Stimulated activated CD8-positive, alpha-beta memory T cell treated with anti-CD3 and anti-CD28 coated beads, Interleukin-15, amount 100 ng/mL, for 48 hours (primary cell): ENCODE results near the gene TNNT2.

ENCODE experiments used
- DNase-seq, 2 donors: peaks; one replicate each; pipeline ENCODE4 v3.0.0-alpha.2; 2020; ENCODE audit warnings: low read depth in 2 of 2

TNNT2 gene

GRCh38 chr1:201334325-201335173, 42.9 kb downstream of the TNNT2 start:
- no peak for DNase-seq

DNA sequence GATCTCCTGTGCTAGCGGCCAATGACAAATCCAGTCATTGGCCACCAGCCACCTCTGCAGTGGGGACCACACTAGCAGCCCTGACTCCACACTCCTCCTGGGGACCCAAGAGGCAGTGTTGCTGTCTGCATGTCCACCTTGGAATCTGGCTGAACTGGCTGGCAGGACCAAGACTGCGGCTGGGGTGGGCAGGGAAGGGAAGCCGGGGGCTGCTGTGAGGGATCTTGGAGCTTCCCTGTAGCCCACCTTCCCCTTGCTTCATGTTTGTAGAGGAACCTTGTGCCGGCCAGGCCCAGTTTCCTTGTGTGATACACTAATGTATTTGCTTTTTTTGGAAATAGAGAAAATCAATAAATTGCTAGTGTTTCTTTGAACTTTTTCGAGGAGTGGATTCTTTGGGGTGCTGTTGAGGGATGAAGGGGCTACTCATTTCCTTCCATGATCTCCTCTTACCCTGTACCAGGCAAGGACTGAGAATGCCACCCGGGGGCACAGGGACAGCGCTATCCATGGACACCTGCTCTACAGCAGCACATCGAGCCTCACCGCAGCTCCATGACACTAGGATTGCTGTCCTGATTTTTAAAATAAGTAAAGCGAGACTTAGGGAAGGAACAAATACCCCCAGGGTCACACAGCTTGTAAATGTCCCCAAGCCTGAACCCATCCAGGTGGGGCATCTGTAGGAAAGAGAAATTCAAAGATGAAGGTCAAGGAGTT, 44.7 kb downstream of the TNNT2 start:
- DNase-seq, result no peak

GRCh38 chr1:201332021-201332420, 45.5 kb downstream of the TNNT2 start:
- no peak for DNase-seq

- no peak for DNase-seq
These were observed 46.3 kb downstream of the TNNT2 start for GRCh38 chr1:201331166-201331565.

DNA sequence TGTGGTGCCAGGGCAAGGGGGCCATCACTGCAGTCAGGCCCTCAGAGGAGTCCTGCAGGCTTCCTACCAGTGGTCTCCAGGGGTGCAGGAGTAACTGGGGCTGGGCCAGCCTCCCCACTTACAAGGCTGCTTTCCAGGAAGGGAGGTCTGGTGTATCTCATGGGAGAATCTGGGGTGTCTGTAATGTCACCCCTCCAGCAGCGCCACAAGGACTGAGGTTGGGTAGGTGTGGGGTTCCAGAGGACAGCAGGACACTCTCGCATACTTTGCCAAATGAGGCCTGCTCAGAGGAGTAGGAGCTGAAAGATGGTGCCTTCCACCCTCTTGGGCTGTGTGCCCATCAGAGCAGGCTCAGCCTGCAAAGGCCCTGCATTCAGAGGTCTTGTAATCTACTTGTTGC, 46.9 kb downstream of the TNNT2 start:
- no peak for DNase-seq

GRCh38 chr1:201329801-201330200, 47.7 kb downstream of the TNNT2 start:
- DNase-seq, result no peak

DNA sequence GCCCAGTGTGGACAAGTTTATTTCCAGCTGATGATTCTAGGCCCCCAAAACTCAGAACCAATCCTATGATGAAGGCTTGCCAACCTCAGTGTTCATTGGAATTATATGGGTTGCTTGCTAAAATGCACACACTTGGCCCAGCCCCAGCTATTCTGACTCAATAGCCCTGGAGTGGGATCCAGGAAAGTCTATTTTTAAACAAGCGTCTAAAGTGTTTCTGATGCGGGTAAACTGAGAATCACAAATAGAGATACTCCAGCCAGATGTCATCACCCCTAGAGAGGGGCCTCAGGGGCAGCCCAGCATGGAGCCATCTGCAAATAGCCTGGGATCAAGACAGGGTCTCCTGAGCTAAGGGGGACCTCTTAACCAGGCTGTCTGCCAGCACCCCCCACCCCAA, 48.2 kb downstream of the TNNT2 start:
- no peak for DNase-seq

- DNase-seq, result no peak
These were observed 48.9 kb downstream of the TNNT2 start for GRCh38 chr1:201328576-201328975.

DNA sequence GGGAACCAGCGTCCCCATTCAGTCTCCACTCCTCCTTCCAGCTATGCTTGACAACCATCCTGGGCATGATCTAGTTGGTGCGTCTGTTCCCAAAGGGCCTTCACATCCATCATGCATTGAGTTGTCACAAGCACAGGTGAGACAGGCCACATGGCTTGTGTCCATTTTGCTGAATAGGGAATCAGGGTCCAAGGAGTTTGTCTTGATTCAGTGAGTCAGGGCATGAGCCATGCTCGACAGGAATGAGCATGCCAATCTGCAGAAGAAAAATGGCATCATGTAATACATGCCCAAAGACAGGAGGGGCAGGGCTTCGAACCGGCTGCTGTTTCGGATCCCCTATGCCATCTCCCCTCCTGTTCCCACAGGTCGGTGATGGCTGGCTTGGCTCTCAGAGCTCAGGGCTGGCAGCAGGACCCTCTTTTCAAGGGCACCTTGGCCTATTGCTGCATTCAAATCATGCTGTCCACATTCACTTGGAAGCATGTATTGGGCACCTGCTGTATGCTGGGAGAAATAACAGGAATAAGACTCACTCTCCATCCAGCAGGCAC, 49.7 kb downstream of the TNNT2 start:
- no peak for DNase-seq

GRCh38 chr1:201326710-201327109, 50.8 kb downstream of the TNNT2 start:
- no peak for DNase-seq

DNA sequence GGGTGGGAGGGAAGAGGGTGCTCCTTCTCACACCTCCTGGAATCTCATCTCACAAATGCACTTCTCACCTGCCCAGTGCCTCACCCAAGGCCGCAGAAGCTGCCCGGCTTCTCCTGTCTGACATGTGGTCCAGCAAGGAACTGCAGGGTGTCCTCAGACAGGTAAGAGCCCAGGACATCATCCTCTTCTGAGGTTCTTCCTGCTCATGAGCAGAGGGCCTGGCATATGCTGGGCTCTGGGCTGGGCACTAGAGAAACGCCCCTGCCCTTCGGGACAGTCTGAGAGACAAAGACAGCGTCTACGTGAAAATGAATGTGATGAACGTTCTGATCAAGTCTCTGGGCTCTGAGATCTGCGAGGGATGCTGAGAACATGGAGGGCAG, 51.8 kb downstream of the TNNT2 start:
- DNase-seq, result no peak

DNA sequence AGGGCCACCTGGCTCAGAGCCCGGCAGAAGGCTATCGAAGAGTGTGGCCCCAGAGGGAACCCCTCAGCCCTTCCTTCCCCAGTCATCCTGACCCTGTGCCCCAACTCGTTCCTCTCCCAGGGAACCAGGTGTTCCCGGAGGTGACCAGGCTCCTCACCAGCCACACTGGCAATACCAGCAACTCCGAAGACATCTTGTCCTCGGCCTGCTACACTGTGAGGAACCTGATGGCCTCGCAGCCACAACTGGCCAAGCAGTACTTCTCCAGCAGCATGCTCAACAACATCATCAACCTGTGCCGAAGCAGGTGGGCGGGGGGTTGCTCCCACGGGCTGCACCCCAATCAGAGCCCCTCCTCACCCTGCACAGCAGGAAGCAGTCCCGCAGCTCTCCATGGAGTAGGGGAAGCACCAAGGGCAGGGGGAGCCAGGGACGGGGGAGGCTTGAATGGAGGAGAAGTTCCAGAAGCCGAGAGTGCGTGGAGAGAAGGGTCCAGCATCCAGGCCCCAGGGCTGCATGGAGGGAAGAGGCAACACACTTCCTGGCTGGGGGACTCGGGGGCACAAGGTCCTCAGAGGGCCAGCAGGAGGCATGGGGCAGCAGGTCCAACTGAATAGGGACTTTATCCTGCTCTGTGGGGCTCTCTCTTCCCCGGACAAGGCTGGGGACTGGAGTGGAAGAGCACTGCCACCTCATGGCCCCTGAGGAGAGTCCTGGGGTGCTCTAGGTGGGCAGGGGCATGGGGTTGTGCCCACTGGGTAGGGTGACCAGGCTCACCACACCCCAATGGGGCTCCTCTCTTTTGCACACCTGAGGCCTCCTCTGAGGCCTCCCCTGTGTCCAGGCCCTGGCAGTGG, 52.4 kb downstream of the TNNT2 start:
- no peak for DNase-seq

GRCh38 chr1:201324306-201324705, 53.2 kb downstream of the TNNT2 start:
- no peak for DNase-seq

GRCh38 chr1:201322653-201323510, 54.6 kb downstream of the TNNT2 start:
- no peak for DNase-seq

DNA sequence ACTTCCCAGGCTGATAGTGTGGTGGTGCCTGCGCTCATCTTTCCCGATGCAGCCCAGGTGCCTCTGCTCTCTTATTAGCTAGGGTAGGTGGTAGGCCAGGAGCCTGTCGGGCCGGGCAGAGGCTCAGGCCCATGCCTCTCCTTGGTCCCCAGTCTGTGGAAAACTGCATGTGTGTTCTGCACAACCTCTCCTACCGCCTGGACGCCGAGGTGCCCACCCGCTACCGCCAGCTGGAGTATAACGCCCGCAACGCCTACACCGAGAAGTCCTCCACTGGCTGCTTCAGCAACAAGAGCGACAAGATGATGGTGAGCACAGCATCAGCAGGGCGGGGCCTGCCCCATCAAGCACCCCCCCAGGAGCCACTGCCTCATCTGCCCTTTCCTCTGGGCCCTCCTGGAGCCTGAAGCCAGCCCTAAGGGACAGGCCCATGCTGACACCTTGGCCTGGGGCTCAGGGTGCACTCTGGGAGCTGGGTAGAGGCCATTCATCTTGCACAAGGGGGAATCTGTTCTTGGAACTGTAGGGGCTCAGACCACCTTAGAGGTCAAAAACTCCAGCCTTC, 55.6 kb downstream of the TNNT2 start:
- DNase-seq, result no peak

GRCh38 chr1:201320168-201320788, 57.2 kb downstream of the TNNT2 start:
- DNase-seq, result no peak

- DNase-seq, result no peak
These were observed 57.8 kb downstream of the TNNT2 start for GRCh38 chr1:201319631-201320030.

DNA sequence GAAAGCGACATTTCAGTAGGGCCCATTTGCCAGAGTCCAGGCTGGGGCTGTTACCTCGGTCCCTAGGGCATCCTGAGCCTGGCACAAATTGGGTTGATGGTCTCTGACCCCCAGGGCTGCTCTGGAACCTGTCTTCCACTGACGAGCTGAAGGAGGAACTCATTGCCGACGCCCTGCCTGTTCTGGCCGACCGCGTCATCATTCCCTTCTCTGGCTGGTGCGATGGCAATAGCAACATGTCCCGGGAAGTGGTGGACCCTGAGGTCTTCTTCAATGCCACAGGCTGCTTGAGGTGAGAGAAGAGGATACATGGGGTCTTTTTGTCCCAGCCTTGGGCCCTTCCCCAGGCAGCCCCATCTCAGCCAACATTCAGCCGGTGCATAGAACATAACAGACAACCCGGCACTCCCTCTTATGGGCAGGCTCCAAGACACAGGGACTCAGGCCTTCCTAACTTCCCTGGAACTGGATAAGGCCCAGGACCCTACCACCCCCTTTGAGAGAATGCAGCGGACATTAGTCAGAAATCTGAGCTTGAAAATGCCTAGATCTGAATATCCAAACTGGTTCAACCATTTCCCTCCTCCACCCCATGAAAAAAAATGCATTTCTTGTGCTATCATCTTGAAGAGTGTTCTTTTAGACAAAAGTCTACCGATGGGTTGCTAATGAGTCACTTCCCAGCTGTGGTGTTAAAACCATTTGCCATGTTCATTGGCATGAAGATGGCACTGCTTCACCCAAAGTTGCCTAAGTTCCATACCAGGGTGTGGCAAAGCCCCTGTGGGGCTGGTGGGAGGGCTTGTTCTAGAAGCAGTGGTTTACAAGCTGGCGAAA, 58.8 kb downstream of the TNNT2 start:
- DNase-seq, result no peak

GRCh38 chr1:201317551-201317950, 59.9 kb downstream of the TNNT2 start:
- no peak for DNase-seq
